Measurements from ENCODE around the gene SESN2.
A peak's percentile ranks its signal among the peaks of the same experiment; 100 is the strongest.
"Not testable (repeated sequence)": the region's sequence is repeated elsewhere in the genome, so short reads cannot be mapped to it uniquely, and the experiment has no call there.

Gene SESN2

DNA sequence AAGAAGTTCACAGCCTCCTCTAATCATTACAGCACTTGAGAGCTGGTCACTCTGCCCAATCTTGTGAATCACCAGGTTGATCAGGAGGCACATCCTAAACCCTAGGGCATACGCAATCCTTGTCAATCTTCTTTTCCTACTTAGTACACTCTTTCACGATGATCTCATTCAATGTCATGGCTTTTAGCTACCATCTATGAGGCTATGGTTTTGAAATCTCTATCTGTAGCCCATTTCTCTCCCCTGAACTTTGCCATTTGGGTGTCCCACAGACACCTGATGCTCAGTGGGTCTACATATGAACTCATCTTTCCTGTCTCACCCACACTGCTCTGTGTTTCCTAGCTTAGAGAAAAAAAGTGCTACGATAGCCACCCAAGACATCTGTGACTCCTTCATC is 67.7 kb downstream of the SESN2 start:
- DNase-seq (ENCODE audit: low read depth in 2 of 2), result no peak

DNA sequence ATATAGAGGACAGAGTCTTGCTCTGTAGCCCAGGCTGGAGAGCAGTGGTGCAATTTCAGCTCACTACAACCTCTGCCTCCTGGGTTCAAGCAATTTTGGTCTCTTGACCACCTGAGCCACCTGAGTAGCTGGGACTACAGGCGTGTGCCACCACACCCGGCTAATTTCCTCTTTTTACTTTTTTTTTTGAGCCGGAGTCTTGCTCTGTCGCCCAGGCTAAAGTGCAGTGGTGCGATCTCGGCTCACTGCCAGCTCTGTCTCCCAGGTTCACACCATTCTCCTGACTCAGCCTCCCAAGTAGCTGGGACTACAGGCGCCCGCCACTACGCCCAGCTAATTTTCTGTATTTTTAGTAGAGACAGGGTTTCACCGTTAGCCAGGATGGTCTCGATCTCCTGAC is 68.1 kb downstream of the SESN2 start:
- DNase-seq (ENCODE audit: low read depth in 2 of 2), result not testable (repeated sequence)

DNA sequence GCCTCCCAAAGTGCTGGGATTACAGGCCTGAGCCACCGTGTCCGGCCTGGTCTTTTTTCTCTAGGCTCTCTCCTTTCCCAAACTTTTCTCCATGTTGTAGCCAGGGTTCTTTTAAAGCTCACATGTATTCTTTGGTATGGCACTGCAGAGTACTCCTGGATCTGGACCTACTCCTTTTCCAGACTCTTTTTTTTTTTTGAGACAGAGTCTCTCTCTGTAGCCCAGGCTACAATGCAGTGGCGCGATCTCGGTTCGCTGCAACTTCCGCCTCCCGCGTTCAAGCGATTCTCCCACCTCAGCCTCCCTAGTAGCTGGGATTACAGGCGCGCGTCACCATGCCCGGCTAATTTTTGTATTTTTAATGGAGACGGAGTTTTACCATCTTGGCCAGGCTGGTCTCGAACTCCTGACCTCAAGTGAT is 68.9 kb downstream of the SESN2 start:
- DNase-seq (ENCODE audit: low read depth in 2 of 2), result no peak

DNA sequence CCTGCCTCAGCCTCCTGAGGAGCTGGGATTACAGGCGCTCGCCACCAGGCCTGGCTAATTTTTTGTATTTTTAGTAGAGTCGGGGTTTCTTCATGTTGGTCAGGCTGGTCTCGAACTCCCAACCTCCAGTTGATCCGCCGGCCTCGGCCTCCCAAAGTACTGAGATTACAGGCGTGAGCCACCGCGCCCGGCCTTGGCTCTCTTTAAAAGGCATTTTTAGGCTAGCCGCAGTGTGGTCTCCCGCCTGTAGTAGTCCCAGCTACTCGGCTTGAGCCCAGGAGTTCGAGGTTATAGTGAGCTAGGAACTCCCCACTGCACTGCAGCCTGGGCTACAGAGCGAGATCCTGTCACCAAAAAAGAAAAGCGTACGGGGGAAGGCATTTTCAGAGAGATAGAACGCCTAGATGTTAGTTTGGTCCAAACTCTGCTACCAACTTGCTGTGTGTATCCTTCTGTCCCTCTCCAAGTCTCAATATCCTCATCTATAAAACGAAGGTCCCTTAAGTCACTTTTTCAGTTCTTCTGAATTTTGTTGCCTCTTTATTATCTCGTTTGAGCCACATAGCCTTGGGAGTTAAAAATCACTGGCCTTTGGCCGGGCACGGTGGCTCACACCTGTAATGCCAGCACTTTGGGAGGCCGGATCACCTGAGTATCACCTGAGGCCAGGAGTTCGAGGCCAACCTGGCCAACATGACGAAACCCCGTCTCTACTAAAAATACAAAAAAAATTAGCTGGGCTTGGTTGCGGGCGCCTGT is 70.3 kb downstream of the SESN2 start:
- peak; percentile 4 to 9 for DNase-seq (ENCODE audit: low read depth in 2 of 2)
